ENCODE results near the gene ATAD5. TPM values are rescaled to one million over a fixed set of nuclear protein-coding genes. Genes with fewer than 3 reads are reported as not detected.

The ATAD5 gene
- total and polyA plus RNA-seq, 4 donors, result 0.44 to 4.8 (median 1.4) TPM

DNA sequence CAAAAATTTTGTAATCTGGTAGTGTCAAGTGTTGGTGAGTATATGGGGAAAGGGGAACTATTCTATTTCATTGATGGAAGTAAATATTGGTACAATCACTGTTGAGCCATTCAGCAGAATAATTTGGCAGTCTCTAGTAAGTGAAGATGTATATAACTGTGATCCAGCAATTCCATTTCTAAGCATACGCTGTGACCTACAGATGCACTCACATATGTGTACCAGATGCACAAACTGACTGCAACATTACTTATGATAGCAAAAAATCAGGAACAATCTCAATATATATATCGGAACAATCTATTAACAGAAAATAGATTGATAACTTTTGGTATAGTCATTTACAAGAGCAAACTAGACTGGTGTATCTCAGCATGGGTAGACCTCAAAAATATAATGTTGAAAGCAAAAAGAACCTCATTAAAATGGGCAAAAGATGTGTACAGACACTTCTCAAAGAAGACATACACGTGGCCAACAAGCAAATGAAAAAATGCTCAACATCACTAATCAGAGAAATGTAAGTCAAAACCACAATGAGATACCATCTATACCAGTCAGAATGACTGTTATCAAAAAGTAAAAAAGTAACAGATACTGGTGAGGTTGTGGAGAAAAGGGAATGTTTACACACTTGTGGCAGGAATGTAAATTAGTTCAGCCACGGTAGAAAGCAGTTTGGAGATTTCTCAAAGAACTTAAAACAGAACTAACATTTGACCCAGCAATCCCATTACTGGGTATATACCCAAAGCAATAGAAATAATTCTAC lies 110.7 kb downstream of the ATAD5 start:
- H3K4me1 ChIP-seq (ENCODE audit: control insufficient read depth in 5 of 5, insufficient read depth in 5 of 5, low read length in 5 of 5), result peaks cover 0 to 1% (median 0%) of the 10 kb centered on the region in 5 donors
- H3K36me3 ChIP-seq (ENCODE audit: control insufficient read depth in 4 of 4, insufficient read depth in 4 of 4, low read length in 4 of 4), result peaks cover 0 to 5% (median 0%) of the 10 kb centered on the region in 4 donors
- no peak for ATAC-seq (ENCODE audit: insufficient read depth, low FRiP score)
- H3K9me3 ChIP-seq (ENCODE audit: control insufficient read depth in 4 of 4, insufficient read depth in 3 of 4, low read length in 3 of 4), result no peaks in the 10 kb centered on the region
- DNase-seq, result no peak
- TF ChIP-seq, protein P1, sequence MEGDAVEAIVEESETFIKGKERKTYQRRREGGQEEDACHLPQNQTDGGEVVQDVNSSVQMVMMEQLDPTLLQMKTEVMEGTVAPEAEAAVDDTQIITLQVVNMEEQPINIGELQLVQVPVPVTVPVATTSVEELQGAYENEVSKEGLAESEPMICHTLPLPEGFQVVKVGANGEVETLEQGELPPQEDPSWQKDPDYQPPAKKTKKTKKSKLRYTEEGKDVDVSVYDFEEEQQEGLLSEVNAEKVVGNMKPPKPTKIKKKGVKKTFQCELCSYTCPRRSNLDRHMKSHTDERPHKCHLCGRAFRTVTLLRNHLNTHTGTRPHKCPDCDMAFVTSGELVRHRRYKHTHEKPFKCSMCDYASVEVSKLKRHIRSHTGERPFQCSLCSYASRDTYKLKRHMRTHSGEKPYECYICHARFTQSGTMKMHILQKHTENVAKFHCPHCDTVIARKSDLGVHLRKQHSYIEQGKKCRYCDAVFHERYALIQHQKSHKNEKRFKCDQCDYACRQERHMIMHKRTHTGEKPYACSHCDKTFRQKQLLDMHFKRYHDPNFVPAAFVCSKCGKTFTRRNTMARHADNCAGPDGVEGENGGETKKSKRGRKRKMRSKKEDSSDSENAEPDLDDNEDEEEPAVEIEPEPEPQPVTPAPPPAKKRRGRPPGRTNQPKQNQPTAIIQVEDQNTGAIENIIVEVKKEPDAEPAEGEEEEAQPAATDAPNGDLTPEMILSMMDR (IDR thresholded peaks at IDR 0.05; ENCODE audit: control extremely low read depth, extremely low read depth), result no peak
- no peak overlapping the region for H3K9ac ChIP-seq (ENCODE audit: insufficient read depth in 1 of 2, low read length in 2 of 2)
- 65% methylated on average over 4 of the region's 4 CpGs for WGBS, 2 donors
- H3K27ac ChIP-seq (ENCODE audit: low read depth in 1 of 2, low read length in 1 of 2), result no peak overlapping the region
- no peak overlapping the region for H3K4me3 ChIP-seq
- H3K27me3 ChIP-seq (ENCODE audit: control insufficient read depth in 3 of 3, insufficient read depth in 3 of 3, low read length in 2 of 3), result no peaks in the 10 kb centered on the region

Small RNA genes lying within 50 kb of the gene (small RNA-seq; reads per million reads assigned to genes)
- not detected for gene RNU6-298P (ENCODE audit: low replicate concordance)

Other genes with a start within 250 kb of the ATAD5 start
- 10 to 100 TPM; 14.7 to 16.3 TPM for gene CRLF3, start 7.3 kb upstream of the ATAD5 start, total RNA-seq
- gene CRLF3, start 7.3 kb upstream of the ATAD5 start, polyA plus RNA-seq, result 10 to 100 TPM in 1 of 2 donors, 1 to 10 TPM in 1; 8.4 to 14.5 TPM
- 10 to 100 TPM; 12.5 to 14.0 TPM for gene TEFM, start 74.3 kb downstream of the ATAD5 start, total RNA-seq
- gene TEFM, start 74.3 kb downstream of the ATAD5 start, polyA plus RNA-seq, result 10 to 100 TPM in 1 of 2 donors, 1 to 10 TPM in 1; 7.6 to 10.1 TPM
- 10 to 100 TPM; 18.6 to 37.1 TPM for gene ADAP2, start 90.0 kb downstream of the ATAD5 start, total RNA-seq
- gene ADAP2, start 90.0 kb downstream of the ATAD5 start, polyA plus RNA-seq, result 10 to 100 TPM; 10.3 to 40.9 TPM
- gene RNF135, start 139.1 kb downstream of the ATAD5 start, total RNA-seq, result 10 to 100 TPM; 11.1 to 42.1 TPM
- gene RNF135, start 139.1 kb downstream of the ATAD5 start, polyA plus RNA-seq, result 10 to 100 TPM; 22.1 to 23.8 TPM

Data from lung (tissue), 13 donors.